ENCODE results near the gene CD209. TPM values are rescaled to one million over a fixed set of nuclear protein-coding genes. Genes with fewer than 3 reads are reported as not detected.

Gene CD209
- total and polyA plus RNA-seq, 2 of the 8 experiments (the other 6 are each of a cell fraction or from before 2014, with no cell fraction given), result 0.05 to 0.22 TPM

- Histone ChIP-seq H2BK120ac (replicated peaks; ENCODE audit: low read depth, low read length) (no peak overlapping the region), H2BK15ac (ENCODE audit: low read length) (no peak overlapping the region), H2BK12ac (ENCODE audit: low read depth, low read length) (no peak overlapping the region), H3K4ac (replicated peaks; ENCODE audit: insufficient read length, low read depth, low read length) (no peak overlapping the region), H2BK20ac (ENCODE audit: low read length) (no peak overlapping the region), H3K23ac (ENCODE audit: insufficient read length) (no peak overlapping the region), H3K14ac (ENCODE audit: insufficient read length) (no peak overlapping the region), H3K27me3 (replicated peaks in 1 of 4; ENCODE audit: control insufficient read depth in 3 of 4, extremely low read depth in 1 of 4, insufficient read depth in 3 of 4, low read length in 3 of 4) (no peaks in the 10 kb centered on the region), H3K4me2 (ENCODE audit: insufficient read depth in 1 of 2, low read depth in 2 of 2, low read length in 2 of 2) (no peak overlapping the region), H3K79me1 (ENCODE audit: low read depth, low read length) (no peaks in the 10 kb centered on the region), H3K9me3 (ENCODE audit: insufficient read depth in 2 of 2, low read depth in 1 of 2, low read length in 1 of 2) (no peaks in the 10 kb centered on the region; a peak in 1 of 4 replicates), H3K27ac (ENCODE audit: low read depth, low read length) (no peak overlapping the region), H3K4me3 (ENCODE audit: extremely low read depth in 1 of 4, insufficient read depth in 2 of 4, low read depth in 3 of 4, low read length in 4 of 4) (no peak overlapping the region), H3K4me1 (replicated peaks in 1 of 4; ENCODE audit: control insufficient read depth in 3 of 4, insufficient read depth in 4 of 4, low read length in 3 of 4) (peaks cover 0 to 2% (median 1%) of the 10 kb centered on the region in 4 experiments; a peak in 1 of 7 replicates), H4K20me1 (replicated peaks in 1 of 2; ENCODE audit: control insufficient read depth in 1 of 2, insufficient read depth in 2 of 2, low read length in 2 of 2) (no peaks in the 10 kb centered on the region), H4K5ac (ENCODE audit: insufficient read length, low read depth, low read length) (no peak overlapping the region), H4K8ac (ENCODE audit: extremely low read depth, insufficient read depth, low read length) (no peak overlapping the region), H2BK5ac (ENCODE audit: low read depth, low read length) (no peak overlapping the region), H2AFZ (ENCODE audit: low read length) (no peak overlapping the region), H3K9ac (replicated peaks in 1 of 4; ENCODE audit: extremely low read depth in 1 of 4, low read depth in 3 of 4, low read length in 3 of 4) (no peak overlapping the region), H3K79me2 (ENCODE audit: control insufficient read depth in 1 of 2, insufficient read depth in 2 of 2, low read length in 2 of 2) (no peaks in the 10 kb centered on the region), H3K23me2 (ENCODE audit: low read depth, low read length) (peaks cover 1% of the 10 kb centered on the region; the same call in 1 of the 2 replicates), H3K18ac (ENCODE audit: extremely low read depth, low read length) (no peak overlapping the region), H3K36me3 (ENCODE audit: control insufficient read depth in 2 of 4, insufficient read depth in 4 of 4, low read length in 3 of 4) (no peaks in the 10 kb centered on the region), H3K56ac (replicated peaks; ENCODE audit: insufficient read length, low read depth, low read length) (no peak overlapping the region), H2AK5ac (ENCODE audit: low read depth, low read length) (no peak overlapping the region), H4K91ac (replicated peaks; ENCODE audit: insufficient read length, low read length) (no peak overlapping the region)
- FAIRE-seq (no peak), DNase-seq (ENCODE audit: low read depth in 1 of 2, low spot score in 2 of 2) (no peak)
- TF ChIP-seq MAFK (IDR thresholded peaks at IDR 0.05; ENCODE audit: low read depth, low read length) (no peak), PHF8 (conservative IDR thresholded peaks at IDR 0.05; ENCODE audit: low read depth, low read length) (no peak)
- ChIA-PET CTCF (ENCODE audit: partially characterized antibody) (interaction anchor here (0.7 to 0.8 kb wide), 3 partner anchors 10 to 209 kb away, joined by 3 to 4 read pairs (median 3); no protein-coding TSS in a partner anchor), POLR2A (ENCODE audit: partially characterized antibody) (no interaction called here)
- WGBS, 2 experiments (ENCODE audit: extremely low coverage in 1 of 2, insufficient coverage in 1 of 2, insufficient read length in 1 of 2, insufficient replicate concordance in 2 of 2, low coverage in 1 of 2, low lambda C conversion rate in 2 of 2, missing lambda C conversion rate in 1 of 2), result 88% methylated on average over 9 of the region's 9 CpGs; no CpG with 5 or more reads in 1 of the 2 experiments
Measured at GRCh38 chr19:7775761-7776160, 28.4 kb upstream of the CD209 start.

Measured in H1 (cell line).